H1 (cell line): Measurements from ENCODE around the gene L3MBTL4. TPM values are rescaled to one million over a fixed set of nuclear protein-coding genes. Genes with fewer than 3 reads are reported as not detected.

ENCODE experiments used
- CTCF ChIA-PET: fragments of 300-600 bp; sonication (Branson Sonifier 250); formaldehyde crosslinking; loops from one replicate; lab custom pipeline; 2021; ENCODE audit not compliant: partially characterized antibody; lab: Charles Lee
- POLR2A ChIA-PET: fragments of 300-600 bp; sonication (Branson Sonifier 250); formaldehyde crosslinking; loops from one replicate; lab custom pipeline; 2021; ENCODE audit warnings: inconsistent platforms; ENCODE audit not compliant: partially characterized antibody; lab: Charles Lee
- DNase-seq, 2 experiments: peaks; one replicate each; pipeline versions ENCODE4 v3.0.0 to v3.0.0-alpha.2; 2010 to 2022; ENCODE audit warnings: low spot score in 2 of 2, low read depth in 1 of 2, mixed read lengths in 1 of 2
- FAIRE-seq: peaks from 2 replicates; lab custom pipeline; 2011; peaks lifted over from hg19 to GRCh38; lab: Jason Lieb, UNC
- H2AFZ ChIP-seq: 2 replicates; pipeline ENCODE4 v1.8.1; 2012; ENCODE audit warnings: low read length, inconsistent platforms
- H2AK5ac ChIP-seq: 2 replicates; pipeline ENCODE4 v1.6.1; 2013; ENCODE audit warnings: low read depth, low read length
- H2BK120ac ChIP-seq: replicated peaks from 2 replicates; pipeline ENCODE3; 2013; ENCODE audit warnings: low read depth, low read length, inconsistent platforms
- H2BK12ac ChIP-seq: 2 replicates; pipeline ENCODE4 v1.6.1; 2013; ENCODE audit warnings: low read depth, low read length
- H2BK15ac ChIP-seq: 2 replicates; pipeline ENCODE4 v1.6.1; 2013; ENCODE audit warnings: low read length
- H2BK20ac ChIP-seq: 2 replicates; pipeline ENCODE4 v1.6.1; 2013; ENCODE audit warnings: low read length
- H2BK5ac ChIP-seq: 2 replicates; pipeline ENCODE4 v1.6.1; 2013; ENCODE audit warnings: low read depth, low read length
- H3K14ac ChIP-seq: 2 replicates; pipeline ENCODE4 v1.6.1; 2013; ENCODE audit warnings: inconsistent platforms; ENCODE audit not compliant: insufficient read length
- H3K18ac ChIP-seq: 2 replicates; pipeline ENCODE4 v1.6.1; 2013; ENCODE audit warnings: low read length; ENCODE audit errors: extremely low read depth
- H3K23ac ChIP-seq: 2 replicates; pipeline ENCODE4 v1.6.1; 2013; ENCODE audit warnings: inconsistent platforms; ENCODE audit not compliant: insufficient read length
- H3K23me2 ChIP-seq: 2 replicates; pipeline ENCODE4 v1.6.1; 2013; ENCODE audit warnings: low read depth, low read length
- H3K27ac ChIP-seq: 2 replicates; pipeline ENCODE4 v1.6.1; 2011; ENCODE audit warnings: low read depth, low read length, inconsistent platforms
- H3K27me3 ChIP-seq, 4 experiments: replicated peaks in 1 of 4; 1 replicate in 1 of 4; 2 replicates in 3 of 4; pipeline versions ENCODE4 v1.6.1 to v1.8.1; 2011 to 2013; ENCODE audit warnings: low read length in 3 of 4, mild to moderate bottlenecking in 3 of 4, inconsistent platforms in 2 of 4, mixed read lengths in 2 of 4, moderate library complexity in 1 of 4; ENCODE audit not compliant: control insufficient read depth in 3 of 4, insufficient read depth in 3 of 4; ENCODE audit errors: extremely low read depth in 1 of 4
- H3K36me3 ChIP-seq, 4 experiments: 2 replicates each; pipeline versions ENCODE4 v1.6.1 to v1.8.1; 2011 to 2013; ENCODE audit warnings: mild to moderate bottlenecking in 4 of 4, low read length in 3 of 4, moderate library complexity in 2 of 4, control low read depth in 1 of 4, inconsistent platforms in 1 of 4; ENCODE audit not compliant: insufficient read depth in 4 of 4, control insufficient read depth in 2 of 4
- H3K4ac ChIP-seq: replicated peaks from 2 replicates; pipeline ENCODE3; 2013; ENCODE audit warnings: low read length, low read depth, mixed read lengths, inconsistent platforms; ENCODE audit not compliant: insufficient read length
- H3K4me1 ChIP-seq, 4 experiments: replicated peaks in 1 of 4; 1 replicate in 1 of 4; 2 replicates in 3 of 4; pipeline versions ENCODE4 v1.6.1 to v1.8.1; 2011 to 2013; ENCODE audit warnings: low read length in 3 of 4, inconsistent platforms in 2 of 4, mixed read lengths in 1 of 4; ENCODE audit not compliant: insufficient read depth in 4 of 4, control insufficient read depth in 3 of 4
- H3K4me2 ChIP-seq, 2 experiments: 2 replicates each; pipeline versions ENCODE4 v1.6.1 to v1.8.1; 2011 to 2013; ENCODE audit warnings: low read depth in 2 of 2, low read length in 2 of 2, control low read depth in 1 of 2, inconsistent platforms in 1 of 2, mild to moderate bottlenecking in 1 of 2; ENCODE audit not compliant: insufficient read depth in 1 of 2
- H3K4me3 ChIP-seq, 4 experiments: fragments of 200-600, 300-600 bp in 1 of 4; sonication (generic), shearing (Covaris generic), sonication (Bioruptor Twin) in 1 of 4; 2 replicates each; pipeline versions ENCODE4 v1.5.1 to v1.8.1; 2011 to 2016; ENCODE audit warnings: low read length in 4 of 4, low read depth in 3 of 4, control low read depth in 2 of 4, inconsistent platforms in 2 of 4, mild to moderate bottlenecking in 2 of 4, mixed read lengths in 1 of 4, moderate library complexity in 1 of 4; ENCODE audit not compliant: insufficient read depth in 2 of 4; ENCODE audit errors: extremely low read depth in 1 of 4
- H3K56ac ChIP-seq: replicated peaks from 2 replicates; pipeline ENCODE3; 2013; ENCODE audit warnings: low read depth, mild to moderate bottlenecking, mixed read lengths, low read length, inconsistent platforms; ENCODE audit not compliant: insufficient read length
- H3K79me1 ChIP-seq: 2 replicates; pipeline ENCODE4 v1.6.1; 2013; ENCODE audit warnings: low read depth, low read length, control low read depth
- H3K79me2 ChIP-seq, 2 experiments: 2 replicates each; pipeline versions ENCODE4 v1.6.1 to v1.8.1; 2012 to 2013; ENCODE audit warnings: low read length in 2 of 2, mild to moderate bottlenecking in 2 of 2, inconsistent platforms in 1 of 2; ENCODE audit not compliant: insufficient read depth in 2 of 2, control insufficient read depth in 1 of 2
- H3K9ac ChIP-seq, 4 experiments: replicated peaks in 1 of 4; 1 replicate in 1 of 4; 2 replicates in 3 of 4; pipeline versions ENCODE4 v1.6.1 to v1.8.1; 2011 to 2013; ENCODE audit warnings: low read depth in 3 of 4, low read length in 3 of 4, control low read depth in 2 of 4, mild to moderate bottlenecking in 2 of 4, moderate library complexity in 2 of 4, inconsistent platforms in 1 of 4; ENCODE audit errors: extremely low read depth in 1 of 4
- H3K9me3 ChIP-seq, 2 experiments: 2 replicates each; pipeline versions ENCODE4 v1.6.1 to v1.8.1; 2012 to 2013; ENCODE audit warnings: mild to moderate bottlenecking in 2 of 2, moderate library complexity in 2 of 2, control low read depth in 1 of 2, inconsistent platforms in 1 of 2, low read depth in 1 of 2, low read length in 1 of 2, mixed read lengths in 1 of 2; ENCODE audit not compliant: insufficient read depth in 2 of 2
- H4K20me1 ChIP-seq, 2 experiments: replicated peaks in 1 of 2; 2 replicates each; pipeline versions ENCODE3 to v1.8.1; 2011 to 2013; ENCODE audit warnings: inconsistent platforms in 2 of 2, low read length in 2 of 2, mild to moderate bottlenecking in 1 of 2; ENCODE audit not compliant: insufficient read depth in 2 of 2, control insufficient read depth in 1 of 2
- H4K5ac ChIP-seq: 2 replicates; pipeline ENCODE4 v1.6.1; 2013; ENCODE audit warnings: low read length, low read depth, mixed read lengths, inconsistent platforms; ENCODE audit not compliant: insufficient read length
- H4K8ac ChIP-seq: 2 replicates; pipeline ENCODE4 v1.8.0; 2013; ENCODE audit warnings: mild to moderate bottlenecking, moderate library complexity, low read length, inconsistent platforms; ENCODE audit not compliant: insufficient read depth; ENCODE audit errors: extremely low read depth
- H4K91ac ChIP-seq: replicated peaks from 2 replicates; pipeline ENCODE3; 2013; ENCODE audit warnings: low read length, mixed read lengths, inconsistent platforms; ENCODE audit not compliant: insufficient read length
- CTCF ChIP-seq, 3 experiments: IDR thresholded peaks; 1 replicate in 2 of 3; 2 replicates in 1 of 3; pipeline versions ENCODE4 v1.5.1 to v1.6.1; 2011; ENCODE audit warnings: low read length in 3 of 3, mild to moderate bottlenecking in 3 of 3, inconsistent platforms in 2 of 3, low read depth in 1 of 3, moderate library complexity in 1 of 3; ENCODE audit not compliant: insufficient read depth in 1 of 3; ENCODE audit errors: control extremely low read depth in 1 of 3
- HDAC2 ChIP-seq, 2 experiments: fragments of 300-600 bp in 1 of 2; sonication (generic) in 1 of 2; IDR thresholded peaks; 2 replicates each; pipeline ENCODE4 v1.6.1; 2011 to 2012; ENCODE audit warnings: low read depth in 2 of 2, low read length in 2 of 2, mild to moderate bottlenecking in 2 of 2, moderate library complexity in 2 of 2, borderline replicate concordance in 1 of 2, inconsistent platforms in 1 of 2
- WGBS, 2 experiments: shearing (Covaris generic) in 1 of 2; methylation state at CpG; one replicate each; pipeline versions ENCODE4 v1.1.6 to v1.1.7; 2013 to 2015; ENCODE audit warnings: low lambda C conversion rate in 2 of 2, mixed read lengths in 2 of 2, inconsistent platforms in 1 of 2, low coverage in 1 of 2, missing lambda C conversion rate in 1 of 2; ENCODE audit not compliant: insufficient replicate concordance in 2 of 2, insufficient coverage in 1 of 2, insufficient read length in 1 of 2; ENCODE audit errors: extremely low coverage in 1 of 2, missing lambda C conversion rate in 1 of 2; 5-methylcytosine and 5-hydroxymethylcytosine counted together
- polyA plus RNA-seq, 7 experiments: library from polyadenylated mRNA; depleted of rRNA in 3 of 7; stranded (reverse) in 5 of 7; unstranded in 2 of 7; fragments of >200 nt in 5 of 7; fragments of 200-250 nt in 2 of 7; gene quantifications; 1 replicate in 5 of 7; 2 replicates in 1 of 7; 4 replicates in 1 of 7; pipeline versions ENCODE4 v1.2.1 to v1.2.3, GENCODE V29; 2011 to 2013; ENCODE audit warnings: missing spikeins in 2 of 7, mixed read lengths in 2 of 7
- total RNA-seq: library from RNA; stranded (reverse); fragmentation: NEBNext Ultra II Directional; extraction: Animal tissue kit (Norgen Biotek cat#: 25700); gene quantifications from 2 replicates; pipeline ENCODE4 v1.2.1, GENCODE V29; 2021

L3MBTL4 gene
- total and polyA plus RNA-seq, 2 of the 8 experiments (the other 6 are each of a cell fraction or from before 2014, with no cell fraction given), result 1.0 to 2.1 TPM

GRCh38 chr18:6202861-6203260, 211.8 kb downstream of the L3MBTL4 start:
- no peak for FAIRE-seq
- TF ChIP-seq CTCF (IDR thresholded peaks at IDR 0.05; ENCODE audit: control extremely low read depth in 1 of 3, insufficient read depth in 1 of 3, low read depth in 1 of 3, low read length in 3 of 3) (no peak), HDAC2 (IDR thresholded peaks at IDR 0.05; ENCODE audit: borderline replicate concordance in 1 of 2, low read depth in 2 of 2, low read length in 2 of 2) (no peak)
- H3K23ac ChIP-seq, result no peak overlapping the region
- H2AK5ac ChIP-seq, result no peak overlapping the region
- no peak overlapping the region for H4K5ac ChIP-seq
- H2BK5ac ChIP-seq, result no peak overlapping the region
- H3K14ac ChIP-seq, result no peak overlapping the region
- peaks cover 0 to 5% (median 2%) of the 10 kb centered on the region in 4 experiments; a peak in 2 of 7 replicates for H3K4me1 ChIP-seq
- H3K79me2 ChIP-seq, result no peaks in the 10 kb centered on the region
- no peaks in the 10 kb centered on the region for H3K9me3 ChIP-seq
- H3K56ac ChIP-seq, result no peak overlapping the region
- no peak overlapping the region for H2BK120ac ChIP-seq
- H4K20me1 ChIP-seq, result no peaks in the 10 kb centered on the region
- WGBS, 2 experiments, result 69% methylated on average over 1 of the region's 1 CpG; no CpG with 5 or more reads in 1 of the 2 experiments
- no peak overlapping the region for H4K8ac ChIP-seq
- no peak overlapping the region for H3K4me3 ChIP-seq
- H3K79me1 ChIP-seq, result no peaks in the 10 kb centered on the region
- no peak for DNase-seq
- no peaks in the 10 kb centered on the region for H3K23me2 ChIP-seq
- no peak overlapping the region for H2AFZ ChIP-seq
- H3K9ac ChIP-seq, result no peak overlapping the region
- H3K18ac ChIP-seq, result no peak overlapping the region
- no peak overlapping the region for H4K91ac ChIP-seq
- no peak overlapping the region for H3K27ac ChIP-seq
- no peak overlapping the region for H2BK12ac ChIP-seq
- H3K36me3 ChIP-seq, result no peaks in the 10 kb centered on the region
- CTCF ChIA-PET, result no interaction called here
- no peaks in the 10 kb centered on the region; a peak in 1 of 7 replicates for H3K27me3 ChIP-seq
- no peak overlapping the region for H2BK20ac ChIP-seq
- POLR2A ChIA-PET, result interaction anchor here (0.6 kb wide), 1 partner anchor 221 kb away, joined by 3 read pairs; no protein-coding TSS in a partner anchor
- H2BK15ac ChIP-seq, result no peak overlapping the region
- H3K4ac ChIP-seq, result no peak overlapping the region
- H3K4me2 ChIP-seq, result no peak overlapping the region
